Neural progenitor cell (in vitro differentiated cells): ENCODE results near the gene EVC2. TPM values are rescaled to one million over a fixed set of nuclear protein-coding genes. Genes with fewer than 3 reads are reported as not detected.

ENCODE experiments used
- DNase-seq: peaks from one replicate; pipeline ENCODE4 v3.0.0-alpha.2; 2016; ENCODE audit warnings: low spot score
- H2AFZ ChIP-seq: fragments of 200-600 bp; sonication (generic); replicated peaks from 2 replicates; pipeline ENCODE4 v1.6.1; 2016; ENCODE audit warnings: antibody characterized with exemption
- H3F3A ChIP-seq: fragments of 200-600 bp; sonication (generic); 2 replicates; pipeline ENCODE4 v1.6.1; 2016; ENCODE audit warnings: antibody characterized with exemption, low read depth
- H3K27ac ChIP-seq: fragments of 200-600 bp; sonication (generic); 2 replicates; pipeline ENCODE4 v1.5.1; 2016; ENCODE audit warnings: mild to moderate bottlenecking
- H3K27me3 ChIP-seq: fragments of 200-600 bp; sonication (generic); 2 replicates; pipeline ENCODE4 v1.6.1; 2016; ENCODE audit warnings: mild to moderate bottlenecking, moderate library complexity
- H3K36me3 ChIP-seq: fragments of 200-600 bp; sonication (generic); 2 replicates; pipeline ENCODE4 v1.5.1; 2016
- H3K4me1 ChIP-seq: fragments of 200-600 bp; sonication (generic); 2 replicates; pipeline ENCODE4 v1.6.1; 2016; ENCODE audit warnings: mixed run types
- H3K4me2 ChIP-seq: fragments of 200-600 bp; sonication (generic); 2 replicates; pipeline ENCODE4 v1.6.1; 2016
- H3K4me3 ChIP-seq: fragments of 200-600 bp; sonication (generic); 2 replicates; pipeline ENCODE4 v1.5.1; 2016
- H3K79me2 ChIP-seq: fragments of 200-600 bp; sonication (generic); 2 replicates; pipeline ENCODE4 v1.6.1; 2016; ENCODE audit warnings: low read depth
- H3K9ac ChIP-seq: fragments of 200-600 bp; sonication (generic); 2 replicates; pipeline ENCODE4 v1.6.1; 2016
- H3K9me3 ChIP-seq: fragments of 200-600 bp; sonication (generic); 2 replicates; pipeline ENCODE4 v1.5.1; 2016; ENCODE audit warnings: low read depth
- H4K20me1 ChIP-seq: fragments of 200-600 bp; sonication (generic); 2 replicates; pipeline ENCODE4 v1.6.1; 2016; ENCODE audit warnings: low read depth
- H3K27ac Mint-ChIP-seq: 3 replicates; pipeline ENCODE4 v1.8.0; 2021; ENCODE audit warnings: mixed read lengths
- H3K27me3 Mint-ChIP-seq: 2 replicates; pipeline ENCODE4 v1.8.0; 2022; ENCODE audit warnings: low read depth, mild to moderate bottlenecking, inconsistent platforms, moderate library complexity, mixed read lengths; ENCODE audit not compliant: insufficient read depth
- H3K36me3 Mint-ChIP-seq: 3 replicates; pipeline ENCODE4 v1.8.0; 2021; ENCODE audit warnings: mixed read lengths
- H3K4me1 Mint-ChIP-seq: 3 replicates; pipeline ENCODE4 v1.8.0; 2021; ENCODE audit warnings: mixed read lengths
- H3K4me3 Mint-ChIP-seq: 3 replicates; pipeline ENCODE4 v1.8.0; 2021; ENCODE audit warnings: mild to moderate bottlenecking, moderate library complexity, mixed read lengths
- H3K9me3 Mint-ChIP-seq: 3 replicates; pipeline ENCODE4 v1.8.0; 2020; ENCODE audit warnings: mixed read lengths
- EZH2 ChIP-seq: fragments of 200-600 bp; sonication (generic); IDR thresholded peaks from 2 replicates; pipeline ENCODE4 v1.6.1; 2017; ENCODE audit warnings: antibody characterized with exemption, mild to moderate bottlenecking, moderate library complexity
- EZH2phosphoT487 ChIP-seq: fragments of 200-600 bp; sonication (generic); IDR thresholded peaks from 2 replicates; pipeline ENCODE4 v1.6.1; 2017; ENCODE audit warnings: antibody characterized with exemption
- total RNA-seq: library from RNA; depleted of rRNA; stranded (reverse); fragments of >200 nt; gene quantifications from 2 replicates; pipeline ENCODE4 v1.2.3, GENCODE V29; 2015; ENCODE audit warnings: low replicate concordance
- TF ChIP-seq, protein P1 (sequence below): fragments of 200-600 bp; sonication (generic); IDR thresholded peaks from 2 replicates; pipeline ENCODE4 v1.5.1; 2017; ENCODE audit warnings: antibody characterized with exemption, mild to moderate bottlenecking

The EVC2 gene
- total RNA-seq, 1 donor from 2014 or later = 6.1 TPM

DNA sequence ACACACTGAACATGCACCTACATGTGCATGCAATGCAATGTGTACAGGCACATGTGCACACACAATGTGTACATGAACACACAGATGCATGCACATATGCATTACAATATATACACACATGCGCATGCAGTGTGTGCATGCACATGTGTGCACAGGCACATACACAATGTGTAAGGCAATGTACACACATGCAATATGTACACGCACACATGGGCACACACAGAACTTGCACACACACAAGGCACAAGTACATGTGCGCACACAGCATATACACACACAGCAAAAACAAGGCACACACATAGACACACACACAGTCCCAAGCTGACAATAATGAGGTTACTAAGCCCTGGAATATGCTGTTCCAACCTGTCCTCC lies 76.3 kb downstream of the EVC2 start:
- H3K4me1 ChIP-seq = no peaks in the 10 kb centered on the region
- Mint-ChIP-seq H3K4me3 (no peak overlapping the region), H3K36me3 (no peaks in the 10 kb centered on the region), H3K27ac (no peak overlapping the region), H3K4me1 (peaks cover 10% of the 10 kb centered on the region), H3K9me3 (no peaks in the 10 kb centered on the region), H3K27me3 (no peaks in the 10 kb centered on the region)
- no peak overlapping the region for H3K27ac ChIP-seq
- H2AFZ ChIP-seq = no peak overlapping the region
- no peaks in the 10 kb centered on the region for H3K36me3 ChIP-seq
- H3K27me3 ChIP-seq = no peaks in the 10 kb centered on the region
- H3K79me2 ChIP-seq = no peaks in the 10 kb centered on the region
- no peaks in the 10 kb centered on the region for H3F3A ChIP-seq
- TF ChIP-seq EZH2phosphoT487 (no peak), EZH2 (no peak)
- TF ChIP-seq, protein P1, sequence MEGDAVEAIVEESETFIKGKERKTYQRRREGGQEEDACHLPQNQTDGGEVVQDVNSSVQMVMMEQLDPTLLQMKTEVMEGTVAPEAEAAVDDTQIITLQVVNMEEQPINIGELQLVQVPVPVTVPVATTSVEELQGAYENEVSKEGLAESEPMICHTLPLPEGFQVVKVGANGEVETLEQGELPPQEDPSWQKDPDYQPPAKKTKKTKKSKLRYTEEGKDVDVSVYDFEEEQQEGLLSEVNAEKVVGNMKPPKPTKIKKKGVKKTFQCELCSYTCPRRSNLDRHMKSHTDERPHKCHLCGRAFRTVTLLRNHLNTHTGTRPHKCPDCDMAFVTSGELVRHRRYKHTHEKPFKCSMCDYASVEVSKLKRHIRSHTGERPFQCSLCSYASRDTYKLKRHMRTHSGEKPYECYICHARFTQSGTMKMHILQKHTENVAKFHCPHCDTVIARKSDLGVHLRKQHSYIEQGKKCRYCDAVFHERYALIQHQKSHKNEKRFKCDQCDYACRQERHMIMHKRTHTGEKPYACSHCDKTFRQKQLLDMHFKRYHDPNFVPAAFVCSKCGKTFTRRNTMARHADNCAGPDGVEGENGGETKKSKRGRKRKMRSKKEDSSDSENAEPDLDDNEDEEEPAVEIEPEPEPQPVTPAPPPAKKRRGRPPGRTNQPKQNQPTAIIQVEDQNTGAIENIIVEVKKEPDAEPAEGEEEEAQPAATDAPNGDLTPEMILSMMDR = no peak
- H3K9me3 ChIP-seq = no peaks in the 10 kb centered on the region
- no peaks in the 10 kb centered on the region for H4K20me1 ChIP-seq
- no peak overlapping the region for H3K4me3 ChIP-seq
- DNase-seq = no peak
- no peak overlapping the region for H3K9ac ChIP-seq
- H3K4me2 ChIP-seq = no peak overlapping the region

DNA sequence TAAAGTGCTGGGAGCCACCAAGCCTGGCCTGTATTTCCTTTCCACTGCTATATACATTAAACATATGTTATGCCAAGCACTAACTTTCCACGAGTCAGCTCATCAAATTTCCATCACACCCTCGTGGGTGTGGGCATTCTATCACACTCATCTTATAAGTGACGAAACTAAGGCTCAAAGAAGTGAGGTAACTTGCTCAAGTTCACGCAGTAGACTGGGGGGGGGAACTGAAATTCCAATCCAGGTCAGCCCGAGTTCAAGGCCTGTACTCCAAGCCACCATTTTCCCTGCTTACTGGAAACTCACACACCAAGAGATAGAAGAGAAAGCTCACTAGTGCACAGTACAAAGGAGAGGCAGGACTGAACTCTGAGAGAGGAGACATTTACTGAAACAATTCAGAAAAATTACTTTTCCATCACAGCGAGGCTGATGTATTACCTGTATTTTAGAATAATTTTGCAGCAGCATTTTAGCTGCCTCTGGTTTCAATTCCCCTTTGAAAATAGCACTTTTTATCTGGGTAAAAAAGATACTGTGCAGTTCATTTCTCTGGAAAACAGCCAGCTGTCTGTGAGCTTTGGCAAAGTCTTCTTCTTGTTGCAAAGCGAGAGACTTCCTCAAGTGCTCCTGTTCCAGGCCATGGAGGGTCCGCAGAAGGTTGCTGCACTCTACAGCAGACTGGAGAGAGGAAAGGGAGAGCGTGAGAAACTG lies 76.8 kb downstream of the EVC2 start:
- Histone ChIP-seq H3F3A (no peaks in the 10 kb centered on the region), H3K9ac (no peak overlapping the region), H3K4me3 (no peak overlapping the region), H3K36me3 (no peaks in the 10 kb centered on the region), H3K9me3 (no peaks in the 10 kb centered on the region), H3K4me2 (no peak overlapping the region), H4K20me1 (no peaks in the 10 kb centered on the region), H3K27ac (no peak overlapping the region), H2AFZ (no peak overlapping the region), H3K79me2 (no peaks in the 10 kb centered on the region), H3K27me3 (no peaks in the 10 kb centered on the region), H3K4me1 (no peaks in the 10 kb centered on the region)
- no peak for DNase-seq
- TF ChIP-seq EZH2phosphoT487 (no peak), EZH2 (no peak)
- TF ChIP-seq, protein P1 = no peak
- H3K27me3 Mint-ChIP-seq = no peaks in the 10 kb centered on the region
- H3K36me3 Mint-ChIP-seq = no peaks in the 10 kb centered on the region
- peaks cover 10% of the 10 kb centered on the region for H3K4me1 Mint-ChIP-seq
- H3K27ac Mint-ChIP-seq = no peak overlapping the region
- H3K4me3 Mint-ChIP-seq = no peak overlapping the region
- H3K9me3 Mint-ChIP-seq = no peaks in the 10 kb centered on the region

DNA sequence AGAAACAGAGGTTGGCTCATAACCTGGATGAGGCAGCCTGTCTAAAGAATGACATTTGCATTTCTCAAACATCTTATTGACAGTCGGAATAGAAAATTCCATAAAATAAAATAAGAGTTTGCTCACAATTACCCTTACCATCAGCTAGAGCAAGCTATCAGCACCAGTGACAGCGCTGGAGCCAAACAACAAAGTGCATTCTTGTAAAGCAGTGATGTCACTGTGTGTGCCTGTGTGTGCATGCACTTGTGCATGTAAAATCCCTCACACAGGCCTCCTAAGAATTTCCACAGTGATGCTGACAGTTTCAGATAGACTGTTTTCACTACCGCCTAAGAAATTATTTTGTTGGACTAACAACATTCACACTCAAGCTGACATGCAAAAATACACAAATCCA lies 77.6 kb downstream of the EVC2 start:
- no peak overlapping the region for H3K4me2 ChIP-seq
- H3K4me3 ChIP-seq = no peak overlapping the region
- Mint-ChIP-seq H3K9me3 (no peaks in the 10 kb centered on the region), H3K4me1 (peaks cover 10% of the 10 kb centered on the region), H3K36me3 (no peaks in the 10 kb centered on the region), H3K27me3 (no peaks in the 10 kb centered on the region), H3K4me3 (no peak overlapping the region), H3K27ac (no peak overlapping the region)
- no peak for DNase-seq
- H4K20me1 ChIP-seq = no peaks in the 10 kb centered on the region
- H2AFZ ChIP-seq = no peak overlapping the region
- H3F3A ChIP-seq = no peaks in the 10 kb centered on the region
- no peak for TF ChIP-seq EZH2
- no peak for TF ChIP-seq EZH2phosphoT487
- H3K9me3 ChIP-seq = no peaks in the 10 kb centered on the region
- H3K4me1 ChIP-seq = no peaks in the 10 kb centered on the region
- H3K27me3 ChIP-seq = no peaks in the 10 kb centered on the region
- no peak overlapping the region for H3K27ac ChIP-seq
- H3K79me2 ChIP-seq = no peaks in the 10 kb centered on the region
- H3K36me3 ChIP-seq = no peaks in the 10 kb centered on the region
- no peak overlapping the region for H3K9ac ChIP-seq

DNA sequence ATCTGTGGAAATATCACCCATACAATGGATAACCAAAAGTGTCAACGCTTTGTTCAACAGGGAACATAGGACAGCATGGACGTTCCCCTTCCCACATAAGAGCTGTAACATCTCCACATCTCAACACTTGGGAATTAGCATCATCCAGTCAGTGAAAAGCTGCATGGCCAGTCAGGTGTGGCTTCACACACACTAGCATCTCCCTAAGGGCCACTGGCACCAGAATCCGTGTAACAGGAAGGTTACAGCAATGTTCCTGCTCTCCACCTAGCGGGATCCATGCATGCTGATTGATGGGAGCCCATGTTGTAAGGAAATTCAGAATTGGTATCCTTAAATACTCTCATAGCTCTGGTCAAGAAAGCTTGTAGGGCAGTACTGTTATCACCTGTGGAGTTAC lies 78.8 kb downstream of the EVC2 start:
- H3K27me3 Mint-ChIP-seq = no peaks in the 10 kb centered on the region
- Histone ChIP-seq H3K9ac (no peak overlapping the region), H2AFZ (no peak overlapping the region), H3F3A (no peaks in the 10 kb centered on the region), H3K4me3 (no peak overlapping the region), H4K20me1 (no peaks in the 10 kb centered on the region), H3K9me3 (no peaks in the 10 kb centered on the region), H3K36me3 (no peaks in the 10 kb centered on the region), H3K4me1 (no peaks in the 10 kb centered on the region), H3K27ac (no peak overlapping the region), H3K27me3 (no peaks in the 10 kb centered on the region), H3K79me2 (no peaks in the 10 kb centered on the region), H3K4me2 (no peak overlapping the region)
- no peak overlapping the region for H3K4me3 Mint-ChIP-seq
- no peak for DNase-seq
- peaks cover 9% of the 10 kb centered on the region for H3K4me1 Mint-ChIP-seq
- no peak overlapping the region for H3K27ac Mint-ChIP-seq
- TF ChIP-seq, protein P1 = no peak
- TF ChIP-seq EZH2 (no peak), EZH2phosphoT487 (no peak)
- H3K9me3 Mint-ChIP-seq = no peaks in the 10 kb centered on the region
- no peaks in the 10 kb centered on the region for H3K36me3 Mint-ChIP-seq
